ENCODE data around the gene ZNF778.
"Not testable (repeated sequence)": the region's sequence is repeated elsewhere in the genome, so short reads cannot be mapped to it uniquely, and the experiment has no call there.

The ZNF778 gene

DNA sequence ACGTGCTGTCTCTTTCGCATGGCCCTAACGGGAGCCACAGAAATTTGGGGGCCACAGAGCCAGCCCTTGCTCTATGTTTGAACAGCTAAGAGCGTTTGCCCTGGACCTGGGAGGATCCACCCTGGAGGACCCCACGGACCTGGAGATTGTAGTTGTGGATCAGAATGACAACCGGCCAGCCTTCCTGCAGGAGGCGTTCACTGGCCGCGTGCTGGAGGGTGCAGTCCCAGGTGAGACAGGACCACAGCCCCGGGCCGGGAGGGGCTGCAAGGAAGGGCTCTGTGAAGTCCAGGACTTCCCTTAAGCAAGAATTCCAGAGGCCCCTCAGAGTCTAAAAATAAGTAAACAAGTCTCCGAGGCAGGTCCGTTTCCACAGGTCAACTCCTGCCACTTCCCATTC lies 34.0 kb upstream of the ZNF778 start:
- no peak for DNase-seq

DNA sequence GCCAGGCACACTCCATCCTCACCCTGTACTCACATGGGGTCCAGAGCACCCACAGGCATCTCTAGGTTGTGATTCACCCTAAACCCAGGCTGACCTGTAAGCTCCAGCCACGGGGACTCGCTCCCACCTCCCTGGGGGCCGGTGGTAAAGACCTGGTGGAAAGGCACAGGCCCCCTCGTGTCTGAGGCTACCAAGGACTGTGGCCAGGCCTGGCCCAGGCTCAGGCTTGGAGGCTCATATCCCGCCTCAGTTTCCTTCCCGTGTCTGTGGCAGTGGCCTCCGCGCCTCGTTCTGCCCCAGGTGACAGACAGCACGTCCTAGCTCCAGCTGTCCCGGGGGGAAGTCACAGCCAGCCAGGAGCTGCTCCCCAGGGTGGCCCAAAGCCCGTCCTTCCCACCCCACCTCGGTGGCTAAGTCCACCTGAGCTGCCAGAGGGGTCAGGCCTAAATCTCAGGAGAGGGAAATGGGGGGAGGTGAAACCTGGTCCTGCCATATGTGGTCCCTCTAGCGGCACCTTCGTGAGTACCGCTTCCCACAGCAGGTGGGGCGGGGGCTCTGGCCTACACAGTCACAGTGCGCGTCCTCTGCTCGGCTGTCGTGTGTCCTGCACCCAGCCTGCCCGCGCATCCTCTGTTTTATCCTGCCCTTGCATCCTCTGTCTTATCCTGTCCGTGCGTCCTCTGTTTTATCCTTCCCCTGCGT lies 33.4 kb upstream of the ZNF778 start:
- no peak for DNase-seq

DNA sequence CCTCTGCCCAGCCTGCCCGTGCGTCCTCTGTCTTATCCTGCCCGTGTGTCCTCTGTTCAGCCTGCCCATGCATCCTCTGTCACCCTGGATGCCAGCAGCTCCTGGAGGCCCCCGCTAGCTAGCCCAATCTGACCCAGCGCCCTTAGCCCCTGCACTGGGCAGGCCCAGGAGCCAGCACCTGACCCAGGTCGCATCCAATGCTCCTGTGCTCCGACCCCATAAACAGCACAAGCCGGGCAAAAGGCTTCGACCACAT lies 32.9 kb upstream of the ZNF778 start:
- DNase-seq = no peak

DNA sequence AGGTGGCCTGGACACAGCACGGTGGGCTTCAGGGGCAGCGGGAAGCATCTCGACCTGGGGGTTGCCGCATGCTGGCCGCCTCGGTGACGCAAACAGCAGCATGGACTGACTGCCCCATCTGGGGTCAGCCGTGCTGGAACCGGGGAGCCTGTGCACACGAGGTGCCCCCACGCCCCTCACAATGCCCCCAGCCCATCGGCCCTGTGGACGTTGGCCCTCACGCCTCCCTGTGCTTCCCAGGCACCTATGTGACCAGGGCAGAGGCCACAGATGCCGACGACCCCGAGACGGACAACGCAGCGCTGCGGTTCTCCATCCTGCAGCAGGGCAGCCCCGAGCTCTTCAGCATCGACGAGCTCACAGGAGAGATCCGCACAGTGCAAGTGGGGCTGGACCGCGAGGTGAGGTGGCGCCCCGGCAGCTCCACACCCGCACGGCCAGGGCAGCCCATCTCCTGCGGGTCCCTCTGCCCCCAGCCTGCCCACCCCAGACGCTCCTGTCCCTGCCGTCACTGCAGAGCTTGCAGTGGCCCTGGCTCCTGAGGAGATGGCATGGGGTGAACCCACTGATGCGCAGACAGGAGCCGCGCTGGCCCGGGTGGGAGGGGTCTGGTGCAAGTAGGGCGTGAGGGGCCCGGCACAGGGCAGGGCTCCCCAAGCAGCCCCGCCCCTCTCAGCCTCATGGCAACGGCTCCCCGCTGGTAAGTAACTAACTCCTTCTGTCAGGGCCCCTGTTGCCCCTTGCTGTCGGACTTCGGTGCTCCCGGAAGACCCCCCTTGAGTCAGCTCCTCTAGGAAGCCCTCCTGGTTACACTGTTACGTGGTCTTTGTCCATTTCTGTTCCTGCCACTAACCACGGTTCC lies 32.3 kb upstream of the ZNF778 start:
- no peak for DNase-seq

DNA sequence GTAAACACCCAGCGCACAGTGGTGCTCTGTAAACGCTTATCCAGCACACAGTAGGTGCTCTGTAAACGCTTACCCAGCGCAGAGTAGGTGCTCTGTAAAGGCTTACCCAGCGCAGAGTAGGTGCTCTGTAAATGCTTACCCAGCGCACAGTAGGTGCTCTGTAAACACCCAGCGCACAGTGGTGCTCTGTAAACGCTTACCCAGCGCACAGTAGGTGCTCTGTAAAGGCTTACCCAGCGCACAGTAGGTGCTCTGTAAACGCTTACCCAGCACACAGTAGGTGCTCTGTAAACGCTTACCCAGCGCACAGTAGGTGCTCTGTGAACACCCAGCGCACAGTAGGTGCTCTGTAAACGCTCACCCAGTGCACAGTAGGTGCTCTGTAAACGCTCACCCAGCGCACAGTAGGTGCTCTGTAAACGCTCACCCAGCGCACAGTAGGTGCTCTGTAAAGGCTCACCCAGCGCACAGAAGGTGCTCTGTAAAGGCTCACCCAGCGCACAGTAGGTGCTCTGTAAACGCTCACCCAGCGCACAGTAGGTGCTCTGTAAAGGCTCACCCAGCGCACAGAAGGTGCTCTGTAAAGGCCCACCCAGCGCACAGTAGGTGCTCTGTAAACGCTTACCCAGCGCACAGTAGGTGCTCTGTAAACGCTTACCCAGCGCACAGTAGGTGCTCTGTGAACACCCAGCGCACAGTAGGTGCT lies 31.5 kb upstream of the ZNF778 start:
- DNase-seq = not testable (repeated sequence)

DNA sequence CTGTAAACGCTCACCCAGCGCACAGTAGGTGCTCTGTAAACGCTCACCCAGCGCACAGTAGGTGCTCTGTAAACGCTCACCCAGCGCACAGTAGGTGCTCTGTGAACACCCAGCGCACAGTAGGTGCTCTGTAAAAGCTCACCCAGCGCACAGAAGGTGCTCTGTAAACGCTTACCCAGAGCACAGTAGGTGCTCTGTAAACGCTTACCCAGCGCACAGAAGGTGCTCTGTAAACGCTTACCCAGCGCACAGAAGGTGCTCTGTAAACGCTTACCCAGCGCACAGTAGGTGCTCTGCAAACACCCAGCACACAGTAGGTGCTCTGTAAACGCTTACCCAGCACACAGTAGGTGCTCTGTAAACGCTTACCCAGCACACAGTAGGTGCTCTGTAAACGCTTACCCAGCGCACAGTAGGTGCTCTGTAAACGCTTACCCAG lies 30.9 kb upstream of the ZNF778 start:
- not testable (repeated sequence) for DNase-seq

DNA sequence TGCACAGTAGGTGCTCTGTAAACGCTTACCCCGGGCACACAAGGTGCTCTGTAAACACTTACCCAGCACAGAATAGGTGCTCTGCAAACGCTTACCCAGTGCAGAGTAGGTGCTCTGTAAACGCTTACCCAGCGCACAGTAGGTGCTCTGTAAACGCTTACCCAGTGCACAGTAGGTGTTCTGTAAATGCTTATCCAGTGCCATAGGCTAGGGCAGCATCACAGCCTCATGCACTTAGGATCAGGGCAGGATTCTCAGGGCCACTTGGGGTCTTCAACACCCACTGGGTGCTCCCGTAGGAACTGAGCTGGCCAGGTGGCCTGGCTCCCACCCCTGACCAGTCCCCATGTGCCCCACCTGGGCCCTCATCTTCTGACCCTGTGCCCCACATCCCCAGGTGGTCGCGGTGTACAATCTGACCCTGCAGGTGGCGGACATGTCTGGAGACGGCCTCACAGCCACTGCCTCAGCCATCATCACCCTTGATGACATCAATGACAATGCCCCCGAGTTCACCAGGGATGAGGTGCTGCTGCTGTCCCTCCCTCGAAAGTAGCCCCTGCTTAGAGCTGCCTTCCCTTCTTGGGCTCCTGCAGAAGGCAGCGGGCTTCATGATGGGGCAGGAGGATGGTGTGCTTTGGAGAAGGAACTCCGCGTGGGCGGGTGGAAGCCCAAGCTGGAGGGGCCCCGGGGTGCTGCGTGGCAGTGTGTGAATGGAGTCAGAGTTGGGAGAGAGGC lies 30.3 kb upstream of the ZNF778 start:
- DNase-seq = no peak

DNA sequence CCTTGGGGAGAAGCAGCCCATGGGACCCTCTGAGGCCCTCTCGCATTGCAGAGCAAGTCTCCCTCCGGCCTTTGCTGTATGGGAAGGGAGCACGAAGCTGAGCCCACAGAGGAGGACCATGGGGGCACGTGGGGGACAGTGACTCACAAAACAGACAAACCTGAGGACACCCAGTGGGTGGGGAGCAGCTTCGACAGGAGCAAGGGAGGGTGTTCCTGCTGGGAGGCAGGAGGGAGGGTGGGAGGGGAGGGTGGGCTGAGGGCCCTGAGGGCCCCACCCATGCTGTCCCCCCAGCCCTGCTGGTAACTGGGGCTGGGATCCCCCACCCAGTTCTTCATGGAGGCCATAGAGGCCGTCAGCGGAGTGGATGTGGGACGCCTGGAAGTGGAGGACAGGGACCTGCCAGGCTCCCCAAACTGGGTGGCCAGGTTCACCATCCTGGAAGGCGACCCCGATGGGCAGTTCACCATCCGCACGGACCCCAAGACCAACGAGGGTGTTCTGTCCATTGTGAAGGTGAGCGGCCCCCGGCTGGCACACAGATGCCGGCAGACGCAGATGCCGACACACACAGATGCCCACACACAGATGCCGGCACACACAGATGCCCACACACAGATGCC lies 29.6 kb upstream of the ZNF778 start:
- no peak for DNase-seq

DNA sequence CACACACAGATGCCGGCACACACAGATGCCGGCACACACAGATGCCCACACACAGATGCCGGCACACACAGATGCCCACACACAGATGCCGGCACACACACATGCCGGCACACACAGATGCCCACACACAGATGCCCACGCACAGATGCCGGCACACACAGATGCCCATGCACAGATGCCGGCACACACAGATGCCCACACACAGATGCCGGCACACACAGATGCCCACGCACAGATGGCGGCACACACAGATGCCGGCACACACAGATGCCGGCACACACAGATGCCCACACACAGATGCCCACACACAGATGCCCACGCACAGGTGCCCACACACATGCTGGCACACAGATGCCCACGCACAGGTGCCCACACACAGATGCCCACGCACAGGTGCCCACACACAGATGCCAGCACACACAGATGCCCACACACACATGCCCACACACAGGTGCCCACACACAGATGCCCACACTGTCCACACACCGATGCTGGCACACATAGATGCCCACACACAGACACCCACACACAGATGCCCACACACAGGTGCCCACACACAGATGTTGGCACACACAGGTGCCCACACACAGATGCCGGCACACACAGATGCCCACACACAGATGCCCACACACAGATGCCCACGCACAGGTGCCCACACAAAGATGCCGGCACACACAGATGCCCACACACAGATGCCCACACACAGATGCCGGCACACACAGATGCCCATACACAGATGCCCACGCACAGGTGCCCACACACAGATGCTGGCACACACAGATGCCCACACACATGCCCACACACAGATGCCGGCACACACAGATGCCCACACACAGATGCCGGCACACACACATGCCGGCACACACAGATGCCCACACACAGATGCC lies 28.8 kb upstream of the ZNF778 start:
- DNase-seq = not testable (repeated sequence)

DNA sequence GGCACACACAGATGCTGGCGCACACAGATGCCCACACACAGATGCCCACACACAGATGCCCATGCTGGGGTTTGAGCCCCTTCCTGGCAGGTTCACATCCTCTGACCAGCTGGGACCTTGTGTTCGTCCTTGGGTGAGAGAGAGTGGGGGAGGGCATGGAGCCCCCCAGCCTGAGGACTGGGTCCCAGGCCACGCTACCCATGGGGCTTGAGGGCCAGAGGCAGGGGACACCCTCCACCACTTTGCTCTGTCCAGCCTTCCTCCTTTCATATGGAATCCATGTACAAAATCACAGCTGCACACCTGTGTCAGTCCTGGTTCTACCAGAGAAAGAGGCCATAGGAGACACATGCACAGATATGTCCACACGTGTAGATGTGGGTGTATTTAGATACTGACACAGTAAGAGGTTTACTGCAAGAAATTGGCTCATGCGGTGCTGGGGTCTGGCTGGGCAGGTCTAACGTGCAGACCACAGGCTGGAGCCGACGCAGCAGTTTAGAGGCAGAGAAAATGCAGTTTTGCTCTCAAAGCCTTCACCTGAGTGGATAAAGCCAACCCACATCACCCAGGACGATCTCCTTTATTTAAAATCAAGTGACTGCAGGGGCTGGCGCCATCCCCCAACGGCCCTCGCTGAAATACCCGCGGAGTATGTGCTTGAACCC lies 28.0 kb upstream of the ZNF778 start:
- DNase-seq = no peak

DNA sequence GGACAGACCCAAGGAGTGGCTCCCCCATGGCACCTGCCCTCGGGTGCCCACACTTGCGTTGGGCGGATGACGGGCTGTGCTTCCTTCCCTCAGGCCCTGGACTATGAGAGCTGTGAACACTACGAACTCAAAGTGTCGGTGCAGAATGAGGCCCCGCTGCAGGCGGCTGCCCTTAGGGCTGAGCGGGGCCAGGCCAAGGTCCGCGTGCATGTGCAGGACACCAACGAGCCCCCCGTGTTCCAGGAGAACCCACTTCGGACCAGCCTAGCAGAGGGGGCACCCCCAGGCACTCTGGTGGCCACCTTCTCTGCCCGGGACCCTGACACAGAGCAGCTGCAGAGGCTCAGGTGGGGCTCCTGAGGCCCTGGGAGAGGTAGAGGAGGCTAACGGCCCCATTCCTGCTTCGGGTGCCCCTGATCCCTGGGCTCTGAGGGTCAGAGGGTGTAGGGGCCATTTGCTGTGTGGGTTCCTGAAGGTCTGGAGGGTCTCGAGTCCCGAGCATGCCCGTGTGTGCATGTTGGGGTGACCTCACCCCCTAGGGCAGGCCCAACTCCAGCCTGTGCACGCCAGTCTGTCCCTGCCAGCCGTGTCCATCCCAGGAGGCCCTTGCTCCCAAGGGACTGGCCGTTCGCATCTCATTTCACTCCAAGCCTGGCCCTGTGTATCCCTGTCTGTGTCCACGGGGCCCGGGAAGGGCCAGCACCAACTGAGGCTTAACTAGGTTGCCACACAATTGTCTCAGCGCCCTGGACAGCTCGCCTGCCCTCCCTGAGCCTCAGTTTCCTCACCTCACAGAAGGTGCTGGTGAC lies 27.1 kb upstream of the ZNF778 start:
- DNase-seq = no peak

DNA sequence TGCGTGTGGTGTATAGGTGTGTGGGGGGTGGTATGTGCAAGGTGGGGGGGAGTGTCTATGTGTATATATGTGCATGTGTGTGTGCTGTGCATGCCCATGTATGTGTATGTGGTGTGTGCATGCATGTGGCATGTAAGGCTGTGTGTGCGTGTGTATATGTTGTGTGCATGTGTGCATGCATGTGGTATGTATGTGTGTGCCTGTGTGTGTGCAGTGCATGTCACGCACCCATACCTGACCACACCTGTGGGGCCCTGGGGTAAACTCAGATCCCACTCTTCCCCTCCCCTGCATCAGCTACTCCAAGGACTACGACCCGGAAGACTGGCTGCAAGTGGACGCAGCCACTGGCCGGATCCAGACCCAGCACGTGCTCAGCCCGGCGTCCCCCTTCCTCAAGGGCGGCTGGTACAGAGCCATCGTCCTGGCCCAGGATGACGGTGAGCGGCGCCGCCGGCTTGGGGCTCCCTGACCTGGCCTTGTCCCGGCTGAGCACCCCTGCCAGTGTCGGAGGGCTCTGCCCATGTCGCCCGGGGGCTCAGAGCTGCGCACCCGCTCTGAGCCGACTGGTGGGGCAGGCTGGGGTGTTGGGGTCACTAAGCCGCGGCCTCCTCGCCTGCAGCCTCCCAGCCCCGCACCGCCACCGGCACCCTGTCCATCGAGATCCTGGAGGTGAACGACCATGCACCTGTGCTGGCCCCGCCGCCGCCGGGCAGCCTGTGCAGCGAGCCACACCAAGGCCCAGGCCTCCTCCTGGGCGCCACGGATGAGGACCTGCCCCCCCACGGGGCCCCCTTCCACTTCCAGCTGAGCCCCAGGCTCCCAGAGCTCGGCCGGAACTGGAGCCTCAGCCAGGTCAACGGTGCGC lies 26.2 kb upstream of the ZNF778 start:
- DNase-seq = no peak

DNA sequence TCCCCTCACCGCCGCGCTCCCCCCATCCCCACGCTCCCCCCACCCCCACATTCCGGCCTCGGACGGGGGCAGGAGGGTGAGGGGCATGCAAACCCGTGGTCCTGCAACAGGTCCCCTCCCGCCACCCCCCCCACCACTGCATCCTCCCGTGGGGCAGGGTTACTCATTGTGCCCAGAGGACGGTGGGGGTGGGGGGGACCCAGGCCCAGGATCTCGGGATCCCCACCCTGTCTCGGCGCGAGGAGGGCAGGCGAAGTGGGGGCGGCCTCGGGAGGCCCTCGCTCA lies 25.7 kb upstream of the ZNF778 start:
- no peak for DNase-seq

DNA sequence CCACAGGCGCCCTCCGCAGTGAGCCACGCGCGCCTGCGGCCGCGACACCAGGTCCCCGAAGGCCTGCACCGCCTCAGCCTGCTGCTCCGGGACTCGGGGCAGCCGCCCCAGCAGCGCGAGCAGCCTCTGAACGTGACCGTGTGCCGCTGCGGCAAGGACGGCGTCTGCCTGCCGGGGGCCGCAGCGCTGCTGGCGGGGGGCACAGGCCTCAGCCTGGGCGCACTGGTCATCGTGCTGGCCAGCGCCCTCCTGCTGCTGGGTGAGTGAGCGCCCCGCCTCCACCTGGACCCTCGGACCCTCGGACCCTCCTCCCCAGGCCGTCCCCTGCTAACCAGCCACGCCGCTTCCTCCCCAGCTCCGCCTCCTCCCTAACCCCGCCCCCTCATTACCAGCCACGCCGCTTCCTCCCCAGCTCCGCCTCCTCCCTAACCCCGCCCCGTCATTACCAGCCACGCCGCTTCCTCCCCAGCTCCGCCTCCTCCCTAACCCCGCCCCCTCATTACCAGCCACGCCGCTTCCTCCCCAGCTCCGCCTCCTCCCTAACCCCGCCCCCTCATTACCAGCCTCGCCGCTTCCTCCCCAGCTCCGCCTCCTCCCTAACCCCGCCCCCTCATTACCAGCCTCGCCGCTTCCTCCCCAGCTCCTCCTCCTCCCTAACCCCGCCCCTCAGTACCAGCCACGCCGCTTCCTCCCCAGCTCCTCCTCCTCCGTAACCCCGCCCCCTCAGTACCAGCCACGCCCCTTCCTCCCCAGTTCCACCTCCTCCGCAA lies 25.1 kb upstream of the ZNF778 start:
- not testable (repeated sequence) for DNase-seq

DNA sequence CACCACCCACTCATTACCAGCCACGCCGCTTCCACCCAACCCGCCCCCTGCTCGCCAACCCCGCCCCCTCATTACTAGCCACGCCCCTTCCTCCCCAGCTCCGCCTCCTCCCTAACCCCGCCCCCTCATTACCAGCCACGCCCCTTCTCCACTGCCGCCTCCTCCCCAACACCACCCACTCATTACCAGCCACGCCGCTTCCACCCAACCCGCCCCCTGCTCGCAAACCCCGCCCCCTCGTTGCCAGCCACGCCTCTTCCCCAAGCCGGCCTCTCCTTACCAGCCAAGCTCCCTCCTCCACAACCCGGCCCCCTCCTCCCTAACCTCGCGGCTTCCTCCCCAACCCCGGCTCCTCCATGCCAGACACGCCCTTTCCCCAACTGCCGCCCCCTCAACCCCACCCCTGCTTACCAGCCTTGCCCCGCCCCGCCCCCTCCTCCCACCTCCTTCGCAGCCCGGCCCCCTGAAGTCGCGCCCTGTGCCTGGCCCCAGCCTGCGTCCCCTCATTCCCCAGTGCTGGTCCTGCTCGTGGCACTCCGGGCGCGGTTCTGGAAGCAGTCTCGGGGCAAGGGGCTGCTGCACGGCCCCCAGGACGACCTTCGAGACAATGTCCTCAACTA lies 24.4 kb upstream of the ZNF778 start:
- no peak for DNase-seq

DNA sequence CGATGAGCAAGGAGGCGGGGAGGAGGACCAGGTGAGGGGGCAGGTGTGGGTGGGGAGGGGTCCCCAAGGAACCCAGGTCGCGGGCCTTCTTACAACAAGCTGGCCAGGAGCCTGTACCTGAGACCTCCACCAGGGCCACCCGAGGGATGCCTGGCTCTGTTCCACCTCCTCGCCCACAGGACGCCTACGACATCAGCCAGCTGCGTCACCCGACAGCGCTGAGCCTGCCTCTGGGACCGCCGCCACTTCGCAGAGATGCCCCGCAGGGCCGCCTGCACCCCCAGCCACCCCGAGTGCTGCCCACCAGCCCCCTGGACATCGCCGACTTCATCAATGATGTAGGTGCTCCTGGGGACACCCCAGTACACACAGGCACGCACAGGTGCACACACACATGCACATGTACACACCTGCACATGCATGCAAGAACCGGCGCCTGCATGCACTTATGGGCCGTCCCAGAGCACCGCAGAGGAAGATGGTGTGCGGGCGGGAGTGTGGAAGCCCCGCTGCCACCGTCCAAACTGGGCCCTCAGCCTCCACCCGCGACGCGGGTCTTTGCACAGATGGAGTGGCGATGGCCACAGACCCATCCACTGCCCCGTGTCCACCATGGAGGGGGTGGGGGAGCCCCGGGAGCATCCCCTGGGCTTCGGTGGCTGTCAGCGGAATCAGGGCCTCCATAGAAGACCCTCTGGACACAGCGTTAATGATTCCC lies 23.8 kb upstream of the ZNF778 start:
- DNase-seq = no peak

Data from DMS 273 treated with DMSO at 0.1 percent for 48 hours (cell line).